Measurements from ENCODE around the gene PLA2G15.

Gene PLA2G15

GRCh38 chr16:68276223-68276622 is 31.1 kb downstream of the PLA2G15 start:
- POLR2A ChIA-PET (ENCODE audit: low non-redundant PET), result no interaction called here
- peak overlapping the region; percentile 26; the same call in 1 of the 2 replicates for H3K27ac ChIP-seq
- CTCF ChIA-PET, result interaction anchor here (1.0 kb wide), 1 partner anchor 86 kb away, joined by 3 read pairs; no protein-coding TSS in a partner anchor
- DNase-seq (ENCODE audit: low spot score), result no peak
- no peak for TF ChIP-seq CTCF (conservative IDR thresholded peaks at IDR 0.05; ENCODE audit: low read depth)

- ChIA-PET POLR2A (ENCODE audit: low non-redundant PET) (interaction anchor here (1.1 kb wide), 1 partner anchor 31 kb away, joined by 4 read pairs; the partner anchor contains the start of genes PRMT7 and SLC7A6OS), CTCF (interaction anchor here (0.6 kb wide), 1 partner anchor 427 kb away, joined by 3 read pairs; no protein-coding TSS in a partner anchor)
- DNase-seq (ENCODE audit: low spot score), result no peak
- no peak for TF ChIP-seq CTCF (conservative IDR thresholded peaks at IDR 0.05; ENCODE audit: low read depth)
- no peak overlapping the region for H3K27ac ChIP-seq
These were observed 34.8 kb downstream of the PLA2G15 start for GRCh38 chr16:68279726-68280558.

- CTCF ChIA-PET, result interaction anchor here (0.6 kb wide), 1 partner anchor 509 kb away, joined by 3 read pairs; no protein-coding TSS in a partner anchor
- POLR2A ChIA-PET (ENCODE audit: low non-redundant PET), result no interaction called here
- H3K27ac ChIP-seq, result no peak overlapping the region; the same call in 1 of the 2 replicates
- no peak for DNase-seq (ENCODE audit: low spot score)
- no peak for TF ChIP-seq CTCF (conservative IDR thresholded peaks at IDR 0.05; ENCODE audit: low read depth)
These were observed 36.3 kb downstream of the PLA2G15 start for GRCh38 chr16:68281368-68282063.

- no peak overlapping the region; the same call in 1 of the 2 replicates for H3K27ac ChIP-seq
- ChIA-PET POLR2A (ENCODE audit: low non-redundant PET) (no interaction called here), CTCF (no interaction called here)
- TF ChIP-seq CTCF (conservative IDR thresholded peaks at IDR 0.05; ENCODE audit: low read depth), result no peak
- DNase-seq (ENCODE audit: low spot score), result no peak
These were observed 36.9 kb downstream of the PLA2G15 start for GRCh38 chr16:68282064-68282452.

- TF ChIP-seq CTCF (conservative IDR thresholded peaks at IDR 0.05; ENCODE audit: low read depth), result no peak
- POLR2A ChIA-PET (ENCODE audit: low non-redundant PET), result no interaction called here
- CTCF ChIA-PET, result interaction anchor here (0.7 kb wide), 1 partner anchor 19 kb away, joined by 4 read pairs; the partner anchor contains the start of gene SLC7A6
- H3K27ac ChIP-seq, result no peak overlapping the region
- no peak for DNase-seq (ENCODE audit: low spot score)
These were observed 38.2 kb downstream of the PLA2G15 start for GRCh38 chr16:68283346-68283745.

- POLR2A ChIA-PET (ENCODE audit: low non-redundant PET), result no interaction called here
These were observed 38.8 kb downstream of the PLA2G15 start for GRCh38 chr16:68283801-68284598.

More at GRCh38 chr16:68283801-68284598, 38.8 kb downstream of the PLA2G15 start:
- no peak overlapping the region for H3K27ac ChIP-seq
- CTCF ChIA-PET, result interaction anchor here (0.6 to 0.7 kb wide), 2 partner anchors 20 to 40 kb away, joined by 4 to 5 read pairs; partner anchors contain the start of gene SLC7A6
- TF ChIP-seq CTCF (conservative IDR thresholded peaks at IDR 0.05; ENCODE audit: low read depth), result no peak
- DNase-seq (ENCODE audit: low spot score), result no peak
